Ovary (tissue), 9 donors: ENCODE results near the gene UBE2QL1. TPM values are rescaled to one million over a fixed set of nuclear protein-coding genes. Genes with fewer than 3 reads are reported as not detected.

ENCODE experiments used
- DNase-seq, 5 donors: peaks; one replicate each; pipeline ENCODE4 v3.0.0-alpha.2; 2019 to 2020
- H3K27ac ChIP-seq, 2 donors: fragments of 200-600 bp; one replicate each; pipeline versions ENCODE4 v1.5.1 to v1.8.0; 2019 to 2022
- H3K27me3 ChIP-seq: fragments of 200-600 bp; one replicate; pipeline ENCODE4 v1.8.0; 2022
- H3K36me3 ChIP-seq: fragments of 200-600 bp; sonication (generic); one replicate; pipeline ENCODE4 v1.5.1; 2019
- H3K4me1 ChIP-seq: one replicate; pipeline ENCODE4 v1.8.1; 2013; ENCODE audit warnings: mild to moderate bottlenecking, moderate library complexity; ENCODE audit not compliant: insufficient read depth
- H3K4me3 ChIP-seq: fragments of 200-600 bp; sonication (generic); one replicate; pipeline ENCODE4 v1.5.1; 2017
- H3K9me3 ChIP-seq, 2 donors: fragments of 200-600 bp in 1 of 2; sonication (generic) in 1 of 2; one replicate each; pipeline versions ENCODE4 v1.5.1 to v1.8.1; 2013 to 2019; ENCODE audit warnings: mild to moderate bottlenecking in 1 of 2, moderate library complexity in 1 of 2
- CTCF ChIP-seq, 3 donors: fragments of 450-650 bp in 2 of 3; fragments of 200-600 bp in 1 of 3; IDR thresholded peaks; one replicate each; pipeline versions ENCODE4 v1.5.1 to v1.8.0; 2016 to 2022; ENCODE audit warnings: antibody characterized with exemption in 3 of 3, mild to moderate bottlenecking in 1 of 3
- EP300 ChIP-seq: sonication (generic); formaldehyde crosslinking; IDR thresholded peaks from one replicate; pipeline ENCODE4 v1.6.1; 2017; ENCODE audit warnings: antibody characterized with exemption
- POLR2A ChIP-seq: fragments of 450-650 bp; IDR thresholded peaks from one replicate; pipeline ENCODE4 v1.6.1; 2017; ENCODE audit warnings: antibody characterized with exemption, mild to moderate bottlenecking, moderate library complexity
- WGBS, 3 donors: extraction: QIAGEN DNeasy Blood & Tissue Kit in 1 of 3; methylation state at CpG; one replicate each; pipeline versions ENCODE4 v1.1.5 to v1.1.7; 2013 to 2017; 5-methylcytosine and 5-hydroxymethylcytosine counted together
- intact Hi-C, 4 donors: fragments of 100-400 bp; cut with DNase I; formaldehyde crosslinking; loops; one replicate each; pipeline versions ENCODE4 v1.11.0 to v1.15.1; 2022 to 2023
- polyA plus RNA-seq, 2 donors: library from polyadenylated mRNA; stranded (reverse); fragments of 200-250 nt in 1 of 2; fragments of 350-450 nt in 1 of 2; fragmentation: Illumina TruSeq in 1 of 2; extraction: RNeasy Lipid Tissue Mini Kit (QIAGEN cat#74804) in 1 of 2; gene quantifications; one replicate each; pipeline ENCODE4 v1.2.3, GENCODE V29; 2013 to 2014
- total RNA-seq, 7 donors: library from RNA; depleted of rRNA in 2 of 7; stranded (reverse); fragments of >200 nt in 2 of 7; fragmentation: NEBNext Ultra II Directional in 3 of 7; extraction: Animal tissue kit (Norgen Biotek cat#: 25700) in 3 of 7; gene quantifications; one replicate each; pipeline versions ENCODE4 v1.1.0 to v1.2.4, GENCODE V29; 2016 to 2023
- donor health status: DM: no; HTN: no; CAD: no; lungs with moderate emphysema.
- donor health status: DM: no; HTN: no; CAD: no.
- donor health status: Bipolar disorder and iron deficiency.
- donor health status: DM: yes; HTN: yes; CAD: no.
- donor health status: DM: no; HTN: no; CAD: no.
- donor health status: DM: yes; HTN: yes; CAD: no.

Gene UBE2QL1
- total and polyA plus RNA-seq, 9 donors = 0.30 to 6.4 (median 1.3) TPM

- TF ChIP-seq CTCF (IDR thresholded peaks at IDR 0.05) (no peak), POLR2A (no peak), EP300 (no peak)
- Histone ChIP-seq H3K27me3 (no peaks in the 10 kb centered on the region), H3K4me1 (peaks cover 2% of the 10 kb centered on the region), H3K9me3 (no peaks in the 10 kb centered on the region), H3K4me3 (no peak overlapping the region), H3K27ac (no peak overlapping the region), H3K36me3 (no peaks in the 10 kb centered on the region)
- 93 to 98% (median 98%) methylated on average over 5 of the region's 5 CpGs for WGBS, 3 donors
- intact Hi-C loops = no loop called here
- DNase-seq = no peak
Observed at GRCh38 chr5:6520201-6520600, 71.5 kb downstream of the UBE2QL1 start.

- whole genome bisulfite sequencing, 3 donors = 71 to 82% (median 78%) methylated on average over 16 of the region's 16 CpGs
- DNase-seq = no peak
- no peaks in the 10 kb centered on the region for H3K36me3 ChIP-seq
- no peak overlapping the region for H3K27ac ChIP-seq
- intact Hi-C loops = no loop called here
- no peak overlapping the region for H3K4me3 ChIP-seq
- H3K4me1 ChIP-seq = no peaks in the 10 kb centered on the region
- no peaks in the 10 kb centered on the region for H3K27me3 ChIP-seq
- TF ChIP-seq POLR2A (no peak), EP300 (no peak), CTCF (IDR thresholded peaks at IDR 0.05) (no peak)
- H3K9me3 ChIP-seq = no peaks in the 10 kb centered on the region
Observed at GRCh38 chr5:6522331-6522730, 73.7 kb downstream of the UBE2QL1 start.

- 64 to 67% (median 66%) methylated on average over 9 of the region's 9 CpGs for WGBS, 3 donors
- DNase-seq = no peak
- H3K27me3 ChIP-seq = no peaks in the 10 kb centered on the region
- H3K4me3 ChIP-seq = no peak overlapping the region
- no peaks in the 10 kb centered on the region for H3K36me3 ChIP-seq
- no peak overlapping the region for H3K27ac ChIP-seq
- intact Hi-C loops = no loop called here
- H3K4me1 ChIP-seq = no peaks in the 10 kb centered on the region
- no peak for TF ChIP-seq CTCF (IDR thresholded peaks at IDR 0.05)
- TF ChIP-seq POLR2A = no peak
- TF ChIP-seq EP300 = no peak
- no peaks in the 10 kb centered on the region for H3K9me3 ChIP-seq
Observed at GRCh38 chr5:6522923-6523322, 74.3 kb downstream of the UBE2QL1 start.

- Histone ChIP-seq H3K9me3 (no peaks in the 10 kb centered on the region), H3K27me3 (no peaks in the 10 kb centered on the region), H3K27ac (no peak overlapping the region), H3K4me1 (no peaks in the 10 kb centered on the region), H3K4me3 (no peak overlapping the region), H3K36me3 (no peaks in the 10 kb centered on the region)
- no peak for DNase-seq
- intact Hi-C loops = no loop called here
- no peak for TF ChIP-seq CTCF (IDR thresholded peaks at IDR 0.05)
- TF ChIP-seq EP300 = no peak
- no peak for TF ChIP-seq POLR2A
- 90 to 97% (median 93%) methylated on average over 4 of the region's 4 CpGs for WGBS, 3 donors
Observed at GRCh38 chr5:6525422-6525821, 76.8 kb downstream of the UBE2QL1 start.

GRCh38 chr5:6525910-6526309 lies 77.3 kb downstream of the UBE2QL1 start:
- Histone ChIP-seq H3K27me3 (no peaks in the 10 kb centered on the region), H3K4me1 (no peaks in the 10 kb centered on the region), H3K36me3 (no peaks in the 10 kb centered on the region), H3K27ac (no peak overlapping the region), H3K4me3 (no peak overlapping the region), H3K9me3 (no peaks in the 10 kb centered on the region)
- DNase-seq = no peak
- TF ChIP-seq CTCF (IDR thresholded peaks at IDR 0.05) (no peak), POLR2A (no peak), EP300 (no peak)
- 74 to 79% (median 78%) methylated on average over 9 of the region's 9 CpGs for WGBS, 3 donors
- intact Hi-C loops = no loop called here
